Measurements from ENCODE around the gene INO80. TPM values are rescaled to one million over a fixed set of nuclear protein-coding genes. Genes with fewer than 3 reads are reported as not detected.

Gene INO80
- total RNA-seq, 1 donor from 2014 or later = 31.7 TPM

DNA sequence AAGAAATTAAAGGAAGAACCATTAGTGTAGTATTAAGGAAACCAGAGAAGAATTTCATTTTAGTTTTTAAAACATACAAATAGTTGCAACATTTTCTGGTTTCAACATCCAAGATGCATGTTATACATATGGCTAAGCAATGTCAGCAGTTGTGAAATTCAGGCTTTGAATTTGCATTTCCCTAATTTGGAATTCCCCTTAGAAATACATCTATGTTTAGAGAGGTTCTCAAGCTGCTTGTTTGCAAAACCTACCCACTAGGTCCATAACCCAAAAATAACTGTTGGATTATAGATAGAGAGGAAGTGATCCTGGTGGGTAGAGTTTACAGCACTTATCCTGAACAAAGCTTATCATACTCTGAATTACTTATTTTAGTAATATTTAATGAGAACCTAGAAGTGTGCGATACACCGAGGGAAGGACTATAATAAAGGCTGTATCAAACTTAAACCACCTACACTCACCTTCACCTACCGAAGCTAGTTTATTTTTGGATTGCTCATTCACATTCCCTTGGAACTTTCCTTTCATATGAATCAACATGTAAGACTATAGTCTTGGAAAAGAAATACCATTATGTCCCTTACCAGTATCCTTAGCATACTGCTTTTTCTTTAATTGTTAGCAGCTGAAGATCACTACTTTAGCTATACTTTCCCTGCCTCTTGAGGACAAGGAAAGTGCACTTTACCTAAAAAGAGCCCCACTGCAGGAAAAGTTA, 102.2 kb downstream of the INO80 start:
- Histone ChIP-seq H3K4me3 (no peak overlapping the region), H3K27ac (no peak overlapping the region), H3K4me1 (peaks cover 7% of the 10 kb centered on the region), H3K27me3 (no peaks in the 10 kb centered on the region), H3K9me3 (no peaks in the 10 kb centered on the region), H3K36me3 (peaks cover 0 to 16% of the 10 kb centered on the region in 2 donors)
- intact Hi-C loops (cut with DNase I) = loop anchor here (10.0 kb wide), 1 partner anchor 69 kb away; no protein-coding TSS in a partner anchor
- TF ChIP-seq POLR2AphosphoS5 (IDR thresholded peaks at IDR 0.05; ENCODE audit: insufficient read depth in 1 of 2, low read depth in 1 of 2) (no peak), POLR2A (IDR thresholded peaks at IDR 0.05) (no peak)
- TF ChIP-seq, protein P1, sequence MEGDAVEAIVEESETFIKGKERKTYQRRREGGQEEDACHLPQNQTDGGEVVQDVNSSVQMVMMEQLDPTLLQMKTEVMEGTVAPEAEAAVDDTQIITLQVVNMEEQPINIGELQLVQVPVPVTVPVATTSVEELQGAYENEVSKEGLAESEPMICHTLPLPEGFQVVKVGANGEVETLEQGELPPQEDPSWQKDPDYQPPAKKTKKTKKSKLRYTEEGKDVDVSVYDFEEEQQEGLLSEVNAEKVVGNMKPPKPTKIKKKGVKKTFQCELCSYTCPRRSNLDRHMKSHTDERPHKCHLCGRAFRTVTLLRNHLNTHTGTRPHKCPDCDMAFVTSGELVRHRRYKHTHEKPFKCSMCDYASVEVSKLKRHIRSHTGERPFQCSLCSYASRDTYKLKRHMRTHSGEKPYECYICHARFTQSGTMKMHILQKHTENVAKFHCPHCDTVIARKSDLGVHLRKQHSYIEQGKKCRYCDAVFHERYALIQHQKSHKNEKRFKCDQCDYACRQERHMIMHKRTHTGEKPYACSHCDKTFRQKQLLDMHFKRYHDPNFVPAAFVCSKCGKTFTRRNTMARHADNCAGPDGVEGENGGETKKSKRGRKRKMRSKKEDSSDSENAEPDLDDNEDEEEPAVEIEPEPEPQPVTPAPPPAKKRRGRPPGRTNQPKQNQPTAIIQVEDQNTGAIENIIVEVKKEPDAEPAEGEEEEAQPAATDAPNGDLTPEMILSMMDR (IDR thresholded peaks at IDR 0.05) = no peak
- DNase-seq (ENCODE audit: extremely low spot score in 2 of 2) = no peak

DNA sequence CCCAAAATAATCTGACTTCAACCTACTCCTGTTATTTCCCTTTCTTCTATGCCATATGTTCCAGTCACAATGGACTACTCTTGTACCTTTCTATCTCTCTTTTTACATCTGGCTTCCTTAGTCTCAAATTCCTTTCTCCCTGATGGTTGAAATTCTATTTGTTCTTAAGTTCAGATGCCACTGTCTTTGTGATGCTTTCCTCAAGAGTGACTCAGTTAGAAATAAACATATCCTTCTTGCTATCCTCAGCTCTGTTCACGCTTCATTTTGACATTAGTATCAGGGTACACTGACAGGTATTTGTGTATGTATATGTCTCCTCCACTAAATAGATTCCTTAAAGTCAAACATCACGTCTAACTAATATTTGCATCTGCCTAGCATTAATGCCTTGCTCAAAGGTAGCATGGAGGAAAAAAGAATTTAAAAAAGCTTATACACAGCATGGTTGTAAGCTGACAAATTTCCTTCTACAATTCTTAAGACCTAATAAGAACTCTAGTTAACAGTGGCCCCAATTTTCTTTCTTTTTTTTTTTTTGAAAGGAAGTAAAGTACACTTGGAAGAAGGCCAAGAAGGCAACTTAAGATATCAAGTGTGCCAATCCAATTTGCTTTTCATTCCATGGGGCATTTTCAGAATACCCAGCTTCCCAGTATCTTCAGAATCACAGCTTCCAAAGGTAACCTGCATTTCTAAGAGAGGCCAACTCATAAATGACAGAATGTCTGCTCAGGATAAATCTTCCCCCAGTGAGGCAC, 104.8 kb downstream of the INO80 start:
- Histone ChIP-seq H3K9me3 (no peaks in the 10 kb centered on the region), H3K27ac (no peak overlapping the region), H3K36me3 (peaks cover 0 to 16% of the 10 kb centered on the region in 2 donors)

GRCh38 chr15:41010345-41010744, 105.7 kb downstream of the INO80 start:
- no peak overlapping the region for H3K27ac ChIP-seq
- no peaks in the 10 kb centered on the region for H3K27me3 ChIP-seq
- H3K36me3 ChIP-seq = peaks cover 0 to 7% of the 10 kb centered on the region in 2 donors
- no peaks in the 10 kb centered on the region for H3K4me1 ChIP-seq
- H3K4me3 ChIP-seq = no peak overlapping the region
- DNase-seq (ENCODE audit: extremely low spot score in 2 of 2) = no peak
- H3K9me3 ChIP-seq = no peaks in the 10 kb centered on the region
- intact Hi-C loops (cut with DNase I) = loop anchor here (10.0 kb wide), 1 partner anchor 66 kb away; no protein-coding TSS in a partner anchor
- TF ChIP-seq POLR2A (IDR thresholded peaks at IDR 0.05) = no peak
- TF ChIP-seq, protein P1 (IDR thresholded peaks at IDR 0.05) = no peak
- TF ChIP-seq POLR2AphosphoS5 (IDR thresholded peaks at IDR 0.05; ENCODE audit: insufficient read depth in 1 of 2, low read depth in 1 of 2) = no peak

More for the DNA sequence above, 104.8 kb downstream of the INO80 start:
- TF ChIP-seq POLR2A (IDR thresholded peaks at IDR 0.05) (no peak), POLR2AphosphoS5 (IDR thresholded peaks at IDR 0.05; ENCODE audit: insufficient read depth in 1 of 2, low read depth in 1 of 2) (no peak)
- TF ChIP-seq, protein P1 (IDR thresholded peaks at IDR 0.05) = no peak
- Histone ChIP-seq H3K27me3 (no peaks in the 10 kb centered on the region), H3K4me1 (no peaks in the 10 kb centered on the region), H3K4me3 (no peak overlapping the region)
- DNase-seq (ENCODE audit: extremely low spot score in 2 of 2) = no peak
- intact Hi-C loops (cut with DNase I) = loop anchor here (10.0 kb wide), 1 partner anchor 66 kb away; no protein-coding TSS in a partner anchor

GRCh38 chr15:41006479-41006878, 109.6 kb downstream of the INO80 start:
- peaks cover 0 to 8% of the 10 kb centered on the region in 2 donors for H3K36me3 ChIP-seq
- no peak overlapping the region for H3K4me3 ChIP-seq
- no peaks in the 10 kb centered on the region for H3K27me3 ChIP-seq
- no peak for DNase-seq (ENCODE audit: extremely low spot score in 2 of 2)
- no peaks in the 10 kb centered on the region for H3K9me3 ChIP-seq
- intact Hi-C loops (cut with DNase I) = no loop called here
- no peak for TF ChIP-seq POLR2AphosphoS5 (IDR thresholded peaks at IDR 0.05; ENCODE audit: insufficient read depth in 1 of 2, low read depth in 1 of 2)
- TF ChIP-seq, protein P1 (IDR thresholded peaks at IDR 0.05) = no peak
- no peak for TF ChIP-seq POLR2A (IDR thresholded peaks at IDR 0.05)
- H3K27ac ChIP-seq = no peak overlapping the region
- peaks cover 5% of the 10 kb centered on the region for H3K4me1 ChIP-seq

All from vagina (tissue), 2 donors.